Umbilical cord (tissue), 2 donors: ENCODE data around the gene CCL22. TPM values are rescaled to one million over a fixed set of nuclear protein-coding genes. Genes with fewer than 3 reads are reported as not detected.
"Not testable (repeated sequence)": the region's sequence is repeated elsewhere in the genome, so short reads cannot be mapped to it uniquely, and the experiment has no call there.

Experiments used
- DNase-seq: peaks from one replicate; pipeline ENCODE4 v3.0.0-alpha.2; 2015; ENCODE audit warnings: low spot score
- total RNA-seq: library from RNA; depleted of rRNA; stranded (reverse); fragments of >200 nt; gene quantifications from one replicate; pipeline ENCODE4 v1.2.3, GENCODE V29; 2014; ENCODE audit warnings: low replicate concordance; ENCODE audit not compliant: insufficient read depth

CCL22 gene
- total RNA-seq, 1 donor from 2014 or later, result 1.4 TPM

- no peak for DNase-seq
Measured at GRCh38 chr16:57392694-57393093, 34.1 kb downstream of the CCL22 start.

DNA sequence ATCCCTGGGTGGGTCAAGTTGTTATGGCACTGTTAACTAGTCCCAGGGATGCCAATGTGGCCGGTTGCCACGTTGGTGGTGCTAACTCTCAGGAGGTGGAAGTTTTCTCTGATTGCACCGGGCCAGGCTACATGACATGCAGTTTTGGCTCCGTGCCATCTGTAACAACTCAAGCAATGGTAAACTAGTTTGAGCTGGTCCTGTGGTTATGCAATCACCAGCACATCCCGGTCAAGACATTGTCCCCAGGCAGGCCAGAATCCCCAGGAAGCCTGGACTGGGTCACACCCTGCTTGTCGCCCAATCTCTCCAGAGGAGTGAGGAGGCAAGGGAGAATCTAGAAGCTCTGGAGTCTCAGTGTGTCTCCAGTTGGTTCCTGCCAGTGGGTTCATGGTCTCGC, 35.9 kb downstream of the CCL22 start:
- DNase-seq, result no peak

DNA sequence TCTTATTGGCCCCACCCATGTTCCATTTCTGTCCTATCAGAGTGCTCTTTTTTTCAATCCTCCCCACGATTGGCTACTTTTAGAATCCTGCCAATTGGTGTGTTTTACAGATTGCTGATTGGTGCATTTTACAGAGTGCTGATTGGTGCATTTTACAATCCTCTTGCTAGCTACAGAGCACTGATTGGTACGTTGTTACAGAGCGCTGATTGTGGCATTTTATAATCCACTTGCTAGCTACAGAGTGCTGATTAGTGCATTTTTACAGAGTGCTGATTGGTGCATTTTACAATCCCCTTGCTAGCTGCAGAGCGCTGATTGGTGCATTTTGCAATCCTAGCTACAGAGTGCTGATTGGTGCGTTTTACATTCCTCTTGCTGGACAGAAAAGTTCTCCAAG, 36.4 kb downstream of the CCL22 start:
- DNase-seq, result no peak

DNA sequence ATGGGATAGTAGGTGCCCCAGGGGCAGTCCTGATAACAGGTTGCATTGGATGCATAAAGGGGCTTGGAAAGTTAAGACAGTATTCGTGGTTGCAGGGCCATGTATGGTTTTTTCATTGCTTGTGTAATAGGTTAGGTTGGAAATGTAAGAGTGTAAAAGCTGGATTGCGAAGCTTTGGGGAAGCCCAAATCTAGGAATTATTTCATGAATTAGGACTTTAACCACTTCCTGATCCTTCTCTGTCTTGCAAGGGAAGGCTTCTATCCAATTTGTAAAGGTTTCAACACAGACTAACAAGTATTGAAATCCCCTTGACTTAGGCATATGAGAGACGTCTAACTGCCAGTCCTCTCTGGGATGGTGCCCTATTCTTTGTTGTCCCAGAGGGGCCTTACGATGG, 38.2 kb downstream of the CCL22 start:
- no peak for DNase-seq

GRCh38 chr16:57397493-57397892, 38.9 kb downstream of the CCL22 start:
- DNase-seq, result not testable (repeated sequence)

- no peak for DNase-seq
Measured at GRCh38 chr16:57401943-57402640, 43.5 kb downstream of the CCL22 start.

- DNase-seq, result no peak
Measured at GRCh38 chr16:57403965-57404817, 45.6 kb downstream of the CCL22 start, which contains the start of gene CCL17. Gene CCL17 (plus strand): TSS chr16:57404767. CDS start chr16:57413933, 9,166 bp downstream.

GRCh38 chr16:57405097-57405496, 46.5 kb downstream of the CCL22 start:
- DNase-seq, result no peak

DNA sequence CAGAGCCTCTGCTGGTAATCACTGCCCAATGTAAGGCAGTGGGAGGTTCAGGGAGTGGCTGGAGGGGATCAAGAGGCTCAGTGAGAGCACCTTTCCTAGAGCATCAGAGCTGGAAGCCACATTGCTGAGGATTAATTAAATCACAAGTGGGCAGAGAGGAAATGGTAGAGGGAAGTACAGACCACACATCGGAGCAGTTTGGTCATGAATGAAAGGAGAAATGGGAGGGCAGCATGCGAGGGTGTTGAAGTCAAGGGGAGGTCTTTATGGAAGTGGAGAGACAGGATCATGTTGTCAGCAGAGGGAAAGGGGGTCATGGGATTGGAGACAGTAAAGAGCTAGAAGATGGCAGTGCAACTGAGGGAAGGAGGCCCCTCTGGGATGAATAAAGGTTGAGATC, 48.3 kb downstream of the CCL22 start:
- no peak for DNase-seq

DNA sequence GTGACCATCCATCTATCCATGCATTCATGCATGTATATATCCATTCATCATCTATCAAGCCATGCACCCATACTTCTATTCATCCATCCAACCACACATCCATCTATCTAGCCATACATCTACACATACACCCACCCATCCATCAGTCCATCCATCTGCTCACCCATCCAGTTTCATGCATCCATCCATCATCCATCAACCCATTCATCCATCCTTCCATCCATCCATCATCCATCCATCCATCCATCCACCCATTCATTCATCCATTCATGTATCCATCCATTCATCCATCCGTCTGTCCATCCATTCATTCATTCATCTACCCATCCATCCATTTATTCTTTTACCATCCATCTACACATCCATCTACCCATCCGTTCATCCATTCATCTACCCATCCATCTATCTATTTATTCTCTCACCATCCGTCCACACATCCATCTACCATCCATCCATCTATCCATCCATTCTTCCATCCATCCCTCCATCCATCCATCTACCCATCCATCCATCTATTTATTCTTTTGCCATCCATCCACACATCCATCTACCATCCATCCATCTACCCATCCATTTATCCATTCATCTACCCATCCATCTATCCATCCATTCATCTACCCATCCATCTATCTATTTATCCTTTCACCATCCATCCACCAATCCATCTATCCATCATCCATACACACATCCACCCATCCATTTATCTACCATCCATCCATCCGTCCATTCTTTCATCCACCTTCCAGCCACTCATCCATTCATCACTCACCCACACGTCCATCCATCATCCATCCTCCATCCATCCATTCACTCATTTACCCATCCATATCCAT, 49.2 kb downstream of the CCL22 start:
- DNase-seq, result no peak

DNA sequence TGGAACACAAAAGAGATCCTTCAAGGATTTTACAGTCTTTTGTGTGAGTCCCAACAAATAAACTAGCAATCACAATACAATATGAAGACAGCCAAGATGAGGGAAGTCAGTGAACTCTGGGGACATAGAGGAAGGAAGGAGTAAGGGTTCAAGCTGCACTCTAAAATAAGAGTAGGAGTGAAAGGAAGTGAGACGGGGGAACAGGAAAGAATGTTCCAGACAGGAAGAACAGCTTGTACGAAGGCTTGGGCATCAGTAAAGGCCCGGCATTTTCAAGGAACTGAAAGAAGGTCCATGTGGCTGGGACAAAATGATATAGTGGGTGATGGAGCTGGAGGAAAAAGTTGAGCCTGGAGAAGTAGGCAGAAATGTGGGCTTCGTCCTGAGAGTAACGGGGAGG, 50.5 kb downstream of the CCL22 start:
- no peak for DNase-seq

DNA sequence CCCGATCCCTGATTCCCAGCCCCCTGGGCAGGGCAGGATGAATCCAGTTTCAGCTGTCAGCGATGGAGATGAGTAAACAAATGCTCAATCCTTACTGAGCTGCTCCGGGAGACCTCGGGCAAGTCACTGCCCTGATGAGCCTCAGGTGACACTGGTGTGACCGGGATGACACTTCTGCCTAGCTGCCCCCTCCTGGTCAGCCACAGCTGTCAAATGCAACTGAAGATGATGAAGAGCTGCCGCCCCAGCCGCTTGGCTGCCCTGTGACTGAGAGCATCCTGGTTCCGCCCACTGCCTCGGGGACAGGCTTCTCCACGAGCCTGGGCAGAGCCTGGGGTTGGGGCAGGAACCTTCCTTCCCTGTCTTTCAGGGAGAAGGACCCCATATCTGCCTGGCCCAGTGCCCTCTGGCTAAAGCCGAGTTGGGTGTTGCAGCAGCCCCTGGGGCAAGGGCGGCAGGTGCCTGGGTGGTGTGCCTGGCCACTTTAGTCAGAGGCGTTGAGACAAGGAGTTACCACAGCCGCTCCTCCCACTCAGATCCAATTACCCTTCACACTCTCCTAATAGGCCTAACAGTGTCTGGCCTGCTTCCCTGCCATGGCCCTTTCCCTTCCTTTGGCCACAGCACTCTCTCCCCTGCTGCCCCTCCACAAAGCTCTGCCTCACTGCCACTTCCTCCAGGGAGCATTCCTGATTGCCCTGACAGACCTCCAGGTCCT, 51.4 kb downstream of the CCL22 start:
- DNase-seq, result no peak

DNA sequence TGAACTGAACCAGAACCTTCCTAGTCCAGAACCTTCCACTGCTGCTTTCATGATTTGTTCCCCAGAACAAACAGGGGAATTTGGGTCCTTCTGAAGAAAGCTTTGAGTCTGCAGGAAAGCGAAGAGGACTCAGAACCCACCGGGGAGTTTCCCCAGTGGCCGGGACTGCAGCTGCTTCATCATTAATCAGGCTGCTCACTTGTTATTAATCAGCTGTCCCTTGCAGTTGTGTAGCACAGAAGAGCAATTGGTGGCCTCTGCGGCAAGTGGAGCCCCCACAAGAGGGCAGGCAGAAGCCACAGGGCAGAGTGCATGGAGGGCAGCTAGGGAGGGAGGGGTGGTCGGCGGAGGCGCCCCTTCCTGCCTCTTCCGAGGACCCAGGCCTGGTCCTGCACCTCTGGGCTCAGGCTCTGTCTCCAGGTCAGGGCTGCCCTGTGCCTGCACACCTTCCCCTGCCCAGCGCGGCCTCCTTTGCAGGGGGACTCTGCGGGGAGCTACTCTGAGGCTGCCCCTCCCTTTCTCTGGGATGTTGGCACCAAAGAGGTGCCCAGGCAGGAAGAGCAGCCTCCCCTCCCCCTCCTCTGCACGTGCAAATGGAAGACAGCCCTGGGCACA, 52.9 kb downstream of the CCL22 start:
- no peak for DNase-seq

DNA sequence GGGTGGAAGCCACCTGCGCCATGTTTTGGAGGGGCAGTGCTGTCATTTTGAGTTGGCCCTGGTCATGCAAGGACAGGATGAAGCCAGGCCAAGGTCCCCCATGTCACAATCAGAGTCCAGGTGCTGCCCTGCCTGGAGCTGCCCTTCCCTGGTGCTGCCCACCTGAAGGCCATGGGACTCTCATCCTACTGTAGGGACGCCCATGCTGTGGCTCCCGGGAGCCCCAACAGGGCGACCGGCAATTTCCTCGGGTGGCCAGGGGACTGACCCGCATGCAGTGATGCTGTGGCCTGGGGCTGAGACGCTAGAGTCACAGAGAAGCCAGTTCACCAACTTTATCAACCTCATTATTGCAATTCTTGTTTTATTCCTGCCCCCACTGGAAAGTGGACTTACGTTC, 54.0 kb downstream of the CCL22 start:
- no peak for DNase-seq

DNA sequence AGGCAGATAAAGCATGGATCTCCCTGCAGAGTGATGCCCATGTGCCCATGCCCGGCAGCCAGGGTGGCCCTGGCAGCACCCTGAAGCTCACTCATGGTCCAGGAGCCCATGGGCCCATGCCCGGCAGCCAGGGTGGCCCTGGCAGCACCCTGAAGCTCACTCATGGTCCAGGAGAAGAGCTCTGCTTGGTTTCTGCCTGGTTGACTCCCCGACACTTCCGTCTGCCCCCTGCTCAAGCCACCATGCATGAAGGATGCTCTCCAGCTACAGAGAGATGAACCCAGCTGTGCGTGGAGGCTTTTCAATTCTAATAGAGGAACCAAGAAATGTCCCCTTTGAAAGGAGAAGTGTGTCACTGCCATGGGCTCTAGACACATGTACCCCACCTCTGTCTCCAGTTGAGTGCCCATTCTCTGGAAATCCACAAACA, 54.7 kb downstream of the CCL22 start:
- no peak for DNase-seq

- no peak for DNase-seq
Measured at GRCh38 chr16:57413733-57414132, 55.1 kb downstream of the CCL22 start.

Other genes starting within 250 kb of the CCL22 start
- 29.1 TPM for gene PSME3IP1, start 172.7 kb upstream of the CCL22 start, total RNA-seq
- gene RSPRY1, start 172.5 kb upstream of the CCL22 start, total RNA-seq, result 63.8 TPM
- 59.2 TPM for gene ARL2BP, start 113.5 kb upstream of the CCL22 start, total RNA-seq
- gene PLLP, start 74.1 kb upstream of the CCL22 start, total RNA-seq, result 0.24 TPM
- gene CX3CL1, start 13.7 kb downstream of the CCL22 start, total RNA-seq, result 1.2 TPM
- not detected for gene CCL17, start 46.0 kb downstream of the CCL22 start, total RNA-seq
- gene CIAPIN1, start 88.6 kb downstream of the CCL22 start, total RNA-seq, result 26.0 TPM
- gene COQ9, start 88.7 kb downstream of the CCL22 start, total RNA-seq, result 25.3 TPM
- 67.2 TPM for gene POLR2C, start 103.9 kb downstream of the CCL22 start, total RNA-seq
- 22.4 TPM for gene DOK4, start 127.7 kb downstream of the CCL22 start, total RNA-seq
- gene CCDC102A, start 177.8 kb downstream of the CCL22 start, total RNA-seq, result 13.5 TPM
- gene ADGRG5, start 183.9 kb downstream of the CCL22 start, total RNA-seq, result 1.2 TPM